Right lobe of liver (tissue), 6 donors: ENCODE data around the gene CRYM. TPM values are rescaled to one million over a fixed set of nuclear protein-coding genes. Genes with fewer than 3 reads are reported as not detected.

Experiments used
- ATAC-seq, 4 donors: fragments of 200-7000 bp; cut with Tn5 transposase; one replicate each; pipeline ENCODE4 v1.9.1; 2020; ENCODE audit warnings: mild to moderate bottlenecking in 4 of 4, moderate library complexity in 4 of 4
- DNase-seq, 3 donors: peaks; one replicate each; pipeline ENCODE4 v3.0.0-alpha.2; 2020
- H3K27ac ChIP-seq, 3 donors: fragments of 200-600 bp; one replicate each; pipeline ENCODE4 v1.8.0; 2022
- H3K27me3 ChIP-seq, 2 donors: fragments of 200-600 bp; one replicate each; pipeline ENCODE4 v1.8.0; 2022
- H3K36me3 ChIP-seq, 4 donors: fragments of 200-600 bp; sonication (generic) in 1 of 4; one replicate each; pipeline versions ENCODE4 v1.5.1 to v1.8.0; 2017 to 2022; ENCODE audit warnings: control low read depth in 1 of 4
- H3K4me1 ChIP-seq, 4 donors: fragments of 200-600 bp; sonication (generic) in 1 of 4; one replicate each; pipeline versions ENCODE4 v1.5.1 to v1.8.0; 2017 to 2022; ENCODE audit warnings: control low read depth in 1 of 4
- H3K4me3 ChIP-seq, 3 donors: fragments of 200-600 bp; one replicate each; pipeline ENCODE4 v1.8.0; 2022
- H3K9me3 ChIP-seq, 4 donors: fragments of 200-600 bp; sonication (generic) in 1 of 4; one replicate each; pipeline versions ENCODE4 v1.5.1 to v1.8.0; 2017 to 2022; ENCODE audit warnings: control low read depth in 1 of 4
- POLR2A ChIP-seq: fragments of 450-650 bp; IDR thresholded peaks from one replicate; pipeline ENCODE4 v1.6.1; 2017; ENCODE audit warnings: antibody characterized with exemption, mild to moderate bottlenecking
- WGBS: methylation state at CpG from one replicate; pipeline ENCODE4 v1.1.6; 2018; ENCODE audit warnings: low coverage, low lambda C conversion rate; ENCODE audit not compliant: insufficient coverage; ENCODE audit errors: missing lambda C conversion rate; 5-methylcytosine and 5-hydroxymethylcytosine counted together
- intact Hi-C, 2 donors: fragments of 100-400 bp; cut with DNase I; formaldehyde crosslinking; loops; one replicate each; pipeline versions ENCODE4 v1.11.2 to v1.14.1; 2022
- total RNA-seq, 6 experiments: library from RNA; depleted of rRNA in 2 of 6; stranded (reverse); fragments of >200 nt in 2 of 6; fragmentation: NEBNext Ultra II Directional in 3 of 6; extraction: Animal tissue kit (Norgen Biotek cat#: 25700) in 3 of 6; gene quantifications; one replicate each; pipeline versions ENCODE4 v1.1.0 to v1.2.4, GENCODE V29; 2016 to 2023
- TF ChIP-seq, protein P1 (sequence below), 4 donors: fragments of 200-600 bp in 3 of 4; fragments of 450-650 bp in 1 of 4; IDR thresholded peaks; one replicate each; pipeline versions ENCODE4 v1.5.1 to v1.8.0; 2016 to 2022; ENCODE audit warnings: antibody characterized with exemption in 4 of 4, mild to moderate bottlenecking in 2 of 4
- donor health status: DM: no; HTN: yes; CAD: no.
- donor health status: DM: no; HTN: no; CAD: no.
- donor health status: DM: no; HTN: no; CAD: no.
- donor health status: DM: no; HTN: yes; CAD: no.
- donor health status: DM: no; HTN: yes; CAD: no.

Gene CRYM
- total RNA-seq, 6 experiments from 2014 or later, result 4.4 to 14.9 (median 5.9) TPM

- ATAC-seq (peak; percentile 72 to 77 (median 74)), DNase-seq (peak; percentile 63 to 84 (median 79))
- Histone ChIP-seq H3K4me3 (no peak overlapping the region), H3K4me1 (peaks cover 0 to 57% (median 14%) of the 10 kb centered on the region in 4 donors), H3K27ac (peak overlapping the region; percentile 53 to 95 (median 57)), H3K36me3 (no peaks in the 10 kb centered on the region), H3K27me3 (no peaks in the 10 kb centered on the region), H3K9me3 (no peaks in the 10 kb centered on the region)
- 36% methylated on average over 7 of the region's 9 CpGs for WGBS
- intact Hi-C loops, result no loop called here
- TF ChIP-seq, protein P1, sequence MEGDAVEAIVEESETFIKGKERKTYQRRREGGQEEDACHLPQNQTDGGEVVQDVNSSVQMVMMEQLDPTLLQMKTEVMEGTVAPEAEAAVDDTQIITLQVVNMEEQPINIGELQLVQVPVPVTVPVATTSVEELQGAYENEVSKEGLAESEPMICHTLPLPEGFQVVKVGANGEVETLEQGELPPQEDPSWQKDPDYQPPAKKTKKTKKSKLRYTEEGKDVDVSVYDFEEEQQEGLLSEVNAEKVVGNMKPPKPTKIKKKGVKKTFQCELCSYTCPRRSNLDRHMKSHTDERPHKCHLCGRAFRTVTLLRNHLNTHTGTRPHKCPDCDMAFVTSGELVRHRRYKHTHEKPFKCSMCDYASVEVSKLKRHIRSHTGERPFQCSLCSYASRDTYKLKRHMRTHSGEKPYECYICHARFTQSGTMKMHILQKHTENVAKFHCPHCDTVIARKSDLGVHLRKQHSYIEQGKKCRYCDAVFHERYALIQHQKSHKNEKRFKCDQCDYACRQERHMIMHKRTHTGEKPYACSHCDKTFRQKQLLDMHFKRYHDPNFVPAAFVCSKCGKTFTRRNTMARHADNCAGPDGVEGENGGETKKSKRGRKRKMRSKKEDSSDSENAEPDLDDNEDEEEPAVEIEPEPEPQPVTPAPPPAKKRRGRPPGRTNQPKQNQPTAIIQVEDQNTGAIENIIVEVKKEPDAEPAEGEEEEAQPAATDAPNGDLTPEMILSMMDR (IDR thresholded peaks at IDR 0.05), result no peak
- peak; percentile 16 for TF ChIP-seq POLR2A
These were observed 12.8 kb downstream of the CRYM start for GRCh38 chr16:21265104-21265837.

GRCh38 chr16:21264571-21265036 is 13.5 kb downstream of the CRYM start:
- DNase-seq (no peak), ATAC-seq (no peak)
- Histone ChIP-seq H3K27me3 (no peaks in the 10 kb centered on the region), H3K36me3 (no peaks in the 10 kb centered on the region), H3K4me1 (peaks cover 0 to 64% (median 17%) of the 10 kb centered on the region in 4 donors), H3K4me3 (no peak overlapping the region), H3K9me3 (no peaks in the 10 kb centered on the region), H3K27ac (peak overlapping the region; percentile 53 to 95 (median 57))
- 36% methylated on average over 4 of the region's 4 CpGs for WGBS
- TF ChIP-seq, protein P1 (IDR thresholded peaks at IDR 0.05), result no peak
- TF ChIP-seq POLR2A, result no peak
- intact Hi-C loops, result no loop called here

DNA sequence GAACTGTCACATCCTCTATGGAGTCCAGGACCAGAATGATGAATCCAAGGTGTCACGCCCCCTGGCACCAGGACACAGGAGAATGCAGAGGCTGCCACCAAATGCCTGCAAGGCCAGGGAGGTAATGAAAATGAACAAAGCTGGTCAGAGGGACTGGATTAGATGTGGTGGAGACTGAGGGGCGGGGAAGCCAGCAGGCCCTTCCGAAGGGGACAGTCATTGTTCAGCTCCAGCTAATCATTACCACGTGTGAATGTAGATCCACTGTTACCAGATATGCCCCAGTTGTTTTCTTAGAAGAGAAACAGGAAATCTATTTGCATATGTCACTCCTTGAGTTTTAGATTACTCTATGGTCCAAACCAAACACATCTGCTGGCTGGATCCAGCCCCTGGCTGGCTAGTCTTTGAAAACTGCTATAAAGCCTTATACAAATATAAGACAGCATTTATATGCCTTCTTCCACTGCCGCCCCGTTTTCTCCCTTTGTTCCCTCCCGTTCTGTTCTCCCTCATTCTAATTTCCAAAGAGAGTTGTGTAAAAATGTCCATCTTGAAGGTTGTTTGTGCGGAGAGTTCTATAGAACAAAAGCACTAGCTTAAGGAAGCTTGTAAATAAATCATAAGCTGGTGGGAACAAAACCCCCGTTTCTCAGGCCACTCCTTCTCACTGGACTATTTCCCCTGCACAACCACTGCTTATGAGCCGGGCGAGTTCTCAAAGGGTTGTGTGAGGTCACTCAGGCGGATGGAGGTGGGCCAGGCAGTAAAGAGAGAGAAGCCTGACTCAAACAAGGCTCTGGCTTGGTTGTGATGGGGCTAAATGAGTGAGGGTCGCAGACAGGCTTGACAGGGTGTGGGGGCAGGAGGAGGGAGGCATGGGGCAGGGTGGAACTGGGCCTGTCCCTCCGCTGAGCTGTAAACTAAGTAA is 14.2 kb downstream of the CRYM start:
- intact Hi-C loops, result no loop called here
- TF ChIP-seq, protein P1 (IDR thresholded peaks at IDR 0.05), result no peak
- no peak for TF ChIP-seq POLR2A
- no peak overlapping the region for H3K4me3 ChIP-seq
- H3K27ac ChIP-seq, result peak overlapping the region; percentile 53 to 95 (median 57)
- ATAC-seq (peak in 2 of 4 donors; percentile 5 to 9), DNase-seq (no peak)
- H3K9me3 ChIP-seq, result no peaks in the 10 kb centered on the region
- WGBS, result 50% methylated on average over 14 of the region's 14 CpGs
- H3K27me3 ChIP-seq, result no peaks in the 10 kb centered on the region
- peaks cover 0 to 71% (median 20%) of the 10 kb centered on the region in 4 donors for H3K4me1 ChIP-seq
- H3K36me3 ChIP-seq, result no peaks in the 10 kb centered on the region

GRCh38 chr16:21262779-21263639 is 15.1 kb downstream of the CRYM start:
- no peak for ATAC-seq
- WGBS, result 79% methylated on average over 8 of the region's 12 CpGs

More at GRCh38 chr16:21262779-21263639, 15.1 kb downstream of the CRYM start:
- H3K36me3 ChIP-seq, result no peaks in the 10 kb centered on the region
- H3K27ac ChIP-seq, result peak overlapping the region in 1 of 3 donors; percentile 95
- H3K9me3 ChIP-seq, result no peaks in the 10 kb centered on the region
- H3K4me1 ChIP-seq, result peaks cover 0 to 74% (median 23%) of the 10 kb centered on the region in 4 donors
- no peak overlapping the region for H3K4me3 ChIP-seq
- H3K27me3 ChIP-seq, result no peaks in the 10 kb centered on the region
- no peak for TF ChIP-seq POLR2A
- TF ChIP-seq, protein P1 (IDR thresholded peaks at IDR 0.05), result no peak
- intact Hi-C loops, result no loop called here
- DNase-seq, result no peak
